IPS-18a (cell line): ENCODE data around the gene ITPK1.

Source experiments
- H3K27ac ChIP-seq: one replicate; pipeline ENCODE4 v1.5.1; 2013; ENCODE audit warnings: low read length
- H3K27me3 ChIP-seq: one replicate; pipeline ENCODE4 v1.6.1; 2013; ENCODE audit warnings: mild to moderate bottlenecking, low read length; ENCODE audit not compliant: control insufficient read depth, insufficient read depth
- H3K36me3 ChIP-seq: one replicate; pipeline ENCODE4 v1.6.1; 2013; ENCODE audit warnings: low read depth, low read length; ENCODE audit not compliant: control insufficient read depth
- H3K4me1 ChIP-seq: one replicate; pipeline ENCODE4 v1.6.1; 2013; ENCODE audit warnings: low read depth, low read length; ENCODE audit not compliant: control insufficient read depth
- H3K4me3 ChIP-seq: one replicate; pipeline ENCODE4 v1.5.1; 2013; ENCODE audit warnings: low read length
- H3K9ac ChIP-seq: one replicate; pipeline ENCODE4 v1.6.1; 2013; ENCODE audit warnings: mild to moderate bottlenecking, low read length, moderate library complexity
- H3K9me3 ChIP-seq: one replicate; pipeline ENCODE4 v1.6.1; 2013; ENCODE audit warnings: low read depth, low read length; ENCODE audit not compliant: control insufficient read depth

Gene ITPK1

GRCh38 chr14:92969871-92970270, 145.9 kb downstream of the ITPK1 start:
- Histone ChIP-seq H3K9me3 (no peaks in the 10 kb centered on the region), H3K9ac (no peak overlapping the region), H3K4me1 (peaks cover 11% of the 10 kb centered on the region), H3K27me3 (no peaks in the 10 kb centered on the region), H3K27ac (no peak overlapping the region), H3K36me3 (no peaks in the 10 kb centered on the region), H3K4me3 (no peak overlapping the region)

GRCh38 chr14:92969430-92969829, 146.3 kb downstream of the ITPK1 start:
- Histone ChIP-seq H3K4me3 (no peak overlapping the region), H3K27ac (no peak overlapping the region), H3K9ac (no peak overlapping the region), H3K36me3 (no peaks in the 10 kb centered on the region), H3K9me3 (no peaks in the 10 kb centered on the region), H3K27me3 (no peaks in the 10 kb centered on the region), H3K4me1 (peaks cover 13% of the 10 kb centered on the region)

GRCh38 chr14:92968291-92969020, 147.3 kb downstream of the ITPK1 start:
- Histone ChIP-seq H3K27me3 (no peaks in the 10 kb centered on the region), H3K4me1 (peaks cover 13% of the 10 kb centered on the region), H3K27ac (no peak overlapping the region), H3K9ac (no peak overlapping the region), H3K4me3 (no peak overlapping the region), H3K36me3 (no peaks in the 10 kb centered on the region), H3K9me3 (no peaks in the 10 kb centered on the region)

GRCh38 chr14:92967346-92967926, 148.3 kb downstream of the ITPK1 start:
- H3K4me1 ChIP-seq: peaks cover 16% of the 10 kb centered on the region

GRCh38 chr14:92965281-92965680, 150.4 kb downstream of the ITPK1 start:
- Histone ChIP-seq H3K4me1 (peaks cover 16% of the 10 kb centered on the region), H3K27me3 (no peaks in the 10 kb centered on the region), H3K36me3 (peaks cover 4% of the 10 kb centered on the region), H3K9ac (no peak overlapping the region), H3K27ac (no peak overlapping the region), H3K9me3 (no peaks in the 10 kb centered on the region), H3K4me3 (no peak overlapping the region)

More at GRCh38 chr14:92967346-92967926, 148.3 kb downstream of the ITPK1 start:
- no peaks in the 10 kb centered on the region for H3K27me3 ChIP-seq
- no peak overlapping the region for H3K4me3 ChIP-seq
- H3K27ac ChIP-seq: no peak overlapping the region
- H3K36me3 ChIP-seq: no peaks in the 10 kb centered on the region
- H3K9ac ChIP-seq: no peak overlapping the region
- H3K9me3 ChIP-seq: no peaks in the 10 kb centered on the region

- Histone ChIP-seq H3K4me1 (peaks cover 12% of the 10 kb centered on the region), H3K9ac (no peak overlapping the region), H3K4me3 (no peak overlapping the region), H3K36me3 (peaks cover 4% of the 10 kb centered on the region), H3K9me3 (no peaks in the 10 kb centered on the region), H3K27ac (no peak overlapping the region), H3K27me3 (no peaks in the 10 kb centered on the region)
Observed at GRCh38 chr14:92964124-92965109, 151.3 kb downstream of the ITPK1 start.

- Histone ChIP-seq H3K4me1 (peaks cover 12% of the 10 kb centered on the region), H3K9me3 (no peaks in the 10 kb centered on the region), H3K27ac (no peak overlapping the region), H3K9ac (no peak overlapping the region), H3K27me3 (no peaks in the 10 kb centered on the region), H3K4me3 (no peak overlapping the region), H3K36me3 (peaks cover 4% of the 10 kb centered on the region)
Observed at GRCh38 chr14:92963301-92964123, 152.2 kb downstream of the ITPK1 start.

- Histone ChIP-seq H3K27me3 (no peaks in the 10 kb centered on the region), H3K4me3 (no peak overlapping the region), H3K27ac (no peak overlapping the region), H3K36me3 (peaks cover 7% of the 10 kb centered on the region), H3K4me1 (peaks cover 12% of the 10 kb centered on the region), H3K9me3 (no peaks in the 10 kb centered on the region), H3K9ac (no peak overlapping the region)
Observed at GRCh38 chr14:92962831-92963095, 153.0 kb downstream of the ITPK1 start.

- Histone ChIP-seq H3K27ac (no peak overlapping the region), H3K27me3 (no peaks in the 10 kb centered on the region), H3K9me3 (no peaks in the 10 kb centered on the region), H3K4me1 (peaks cover 12% of the 10 kb centered on the region), H3K4me3 (no peak overlapping the region), H3K36me3 (peaks cover 7% of the 10 kb centered on the region), H3K9ac (no peak overlapping the region)
Observed at GRCh38 chr14:92962031-92962830, 153.5 kb downstream of the ITPK1 start.

GRCh38 chr14:92961567-92961855, 154.2 kb downstream of the ITPK1 start:
- Histone ChIP-seq H3K9me3 (no peaks in the 10 kb centered on the region), H3K27ac (no peak overlapping the region), H3K36me3 (peaks cover 7% of the 10 kb centered on the region), H3K4me3 (no peak overlapping the region), H3K27me3 (no peaks in the 10 kb centered on the region), H3K9ac (no peak overlapping the region), H3K4me1 (peaks cover 12% of the 10 kb centered on the region)
